Transverse colon (tissue), 4 donors: ENCODE results near the gene GPC6.

ENCODE experiments used
- POLR2A ChIP-seq: fragments of 450-650 bp; IDR thresholded peaks from one replicate; pipeline ENCODE4 v1.6.1; 2016; ENCODE audit warnings: antibody characterized with exemption, mild to moderate bottlenecking, moderate library complexity
- POLR2AphosphoS5 ChIP-seq, 3 donors: sonication (generic); formaldehyde crosslinking; IDR thresholded peaks; one replicate each; pipeline ENCODE4 v1.6.1; 2016; ENCODE audit warnings: antibody characterized with exemption in 3 of 3
- TF ChIP-seq, protein P1 (sequence below), 5 experiments: fragments of 200-600 bp in 3 of 5; fragments of 450-650 bp in 2 of 5; sonication (generic) in 3 of 5; IDR thresholded peaks; 1 replicate in 2 of 5; 2 replicates in 3 of 5; pipeline ENCODE4 v1.5.1; 2016 to 2017; ENCODE audit warnings: antibody characterized with exemption in 5 of 5, inconsistent platforms in 3 of 5, mild to moderate bottlenecking in 2 of 5, moderate library complexity in 1 of 5

DNA sequence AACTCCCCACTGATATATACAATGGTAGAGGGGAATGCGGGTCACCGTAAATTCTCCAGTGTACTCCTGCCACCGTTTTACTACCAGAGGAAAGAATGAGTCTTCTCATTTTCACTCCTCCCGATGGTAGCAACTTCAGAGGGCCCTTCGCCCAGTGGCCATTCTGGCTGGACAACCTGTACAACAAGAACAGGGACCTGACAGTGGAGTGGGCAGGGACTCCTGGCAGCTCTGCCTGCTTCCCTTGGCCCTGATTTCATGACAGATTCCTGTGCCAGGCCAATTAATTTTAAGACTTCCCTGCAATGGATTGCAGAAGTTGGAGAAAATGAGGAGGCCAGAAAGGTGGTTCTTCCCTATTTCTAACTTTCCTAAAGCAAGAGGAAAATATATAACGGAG is 148.9 kb downstream of the GPC6 start:
- TF ChIP-seq, protein P1, sequence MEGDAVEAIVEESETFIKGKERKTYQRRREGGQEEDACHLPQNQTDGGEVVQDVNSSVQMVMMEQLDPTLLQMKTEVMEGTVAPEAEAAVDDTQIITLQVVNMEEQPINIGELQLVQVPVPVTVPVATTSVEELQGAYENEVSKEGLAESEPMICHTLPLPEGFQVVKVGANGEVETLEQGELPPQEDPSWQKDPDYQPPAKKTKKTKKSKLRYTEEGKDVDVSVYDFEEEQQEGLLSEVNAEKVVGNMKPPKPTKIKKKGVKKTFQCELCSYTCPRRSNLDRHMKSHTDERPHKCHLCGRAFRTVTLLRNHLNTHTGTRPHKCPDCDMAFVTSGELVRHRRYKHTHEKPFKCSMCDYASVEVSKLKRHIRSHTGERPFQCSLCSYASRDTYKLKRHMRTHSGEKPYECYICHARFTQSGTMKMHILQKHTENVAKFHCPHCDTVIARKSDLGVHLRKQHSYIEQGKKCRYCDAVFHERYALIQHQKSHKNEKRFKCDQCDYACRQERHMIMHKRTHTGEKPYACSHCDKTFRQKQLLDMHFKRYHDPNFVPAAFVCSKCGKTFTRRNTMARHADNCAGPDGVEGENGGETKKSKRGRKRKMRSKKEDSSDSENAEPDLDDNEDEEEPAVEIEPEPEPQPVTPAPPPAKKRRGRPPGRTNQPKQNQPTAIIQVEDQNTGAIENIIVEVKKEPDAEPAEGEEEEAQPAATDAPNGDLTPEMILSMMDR (IDR thresholded peaks at IDR 0.05), result no peak
- no peak for TF ChIP-seq POLR2A
- no peak for TF ChIP-seq POLR2AphosphoS5 (IDR thresholded peaks at IDR 0.05)
